ENCODE data around the gene NDST1. TPM values are rescaled to one million over a fixed set of nuclear protein-coding genes. Genes with fewer than 3 reads are reported as not detected.

The NDST1 gene
- total RNA-seq, 2 experiments from 2014 or later, result 2.5 to 2.6 TPM

DNA sequence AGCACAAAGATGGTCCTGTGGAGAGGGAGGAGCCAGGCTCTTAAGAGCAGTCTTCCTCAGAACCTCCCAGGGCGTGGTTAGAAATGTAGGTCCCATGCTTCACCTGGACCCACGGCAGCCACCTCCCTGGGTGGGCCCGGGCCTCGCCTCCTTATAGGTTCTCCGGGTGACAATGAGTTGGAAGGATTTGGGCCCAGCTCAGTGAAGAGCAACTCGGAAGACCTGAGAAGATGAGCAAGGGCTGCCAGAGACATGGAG is 26.3 kb upstream of the NDST1 start:
- intact Hi-C loops (cut with micrococcal nuclease), result no loop called here
- ChIA-PET POLR2A (no interaction called here), CTCF (interaction anchor here (1.1 kb wide), 1 partner anchor 42 kb away, joined by 3 read pairs; no protein-coding TSS in a partner anchor)
- peaks cover 8% of the 10 kb centered on the region for H3K27me3 Mint-ChIP-seq
- no peaks in the 10 kb centered on the region for H3K36me3 Mint-ChIP-seq
- no peak for DNase-seq
- no peaks in the 10 kb centered on the region for H3K9me3 Mint-ChIP-seq
- H3K4me1 Mint-ChIP-seq (ENCODE audit: low read depth), result peaks cover 3% of the 10 kb centered on the region
- H3K4me3 Mint-ChIP-seq, result no peak overlapping the region
- H3K27ac Mint-ChIP-seq, result no peak overlapping the region

- DNase-seq, result no peak
- intact Hi-C loops (cut with micrococcal nuclease), result no loop called here
- H3K27me3 Mint-ChIP-seq, result peaks cover 5% of the 10 kb centered on the region
- no peaks in the 10 kb centered on the region for H3K36me3 Mint-ChIP-seq
- H3K4me3 Mint-ChIP-seq, result no peak overlapping the region
- peaks cover 4% of the 10 kb centered on the region for H3K4me1 Mint-ChIP-seq (ENCODE audit: low read depth)
- CTCF ChIA-PET, result interaction anchor here (1.1 kb wide), 1 partner anchor 42 kb away, joined by 3 read pairs; no protein-coding TSS in a partner anchor
- no peaks in the 10 kb centered on the region for H3K9me3 Mint-ChIP-seq
- POLR2A ChIA-PET, result no interaction called here
- no peak overlapping the region for H3K27ac Mint-ChIP-seq
These were observed 25.9 kb upstream of the NDST1 start for GRCh38 chr5:150481972-150482406.

DNA sequence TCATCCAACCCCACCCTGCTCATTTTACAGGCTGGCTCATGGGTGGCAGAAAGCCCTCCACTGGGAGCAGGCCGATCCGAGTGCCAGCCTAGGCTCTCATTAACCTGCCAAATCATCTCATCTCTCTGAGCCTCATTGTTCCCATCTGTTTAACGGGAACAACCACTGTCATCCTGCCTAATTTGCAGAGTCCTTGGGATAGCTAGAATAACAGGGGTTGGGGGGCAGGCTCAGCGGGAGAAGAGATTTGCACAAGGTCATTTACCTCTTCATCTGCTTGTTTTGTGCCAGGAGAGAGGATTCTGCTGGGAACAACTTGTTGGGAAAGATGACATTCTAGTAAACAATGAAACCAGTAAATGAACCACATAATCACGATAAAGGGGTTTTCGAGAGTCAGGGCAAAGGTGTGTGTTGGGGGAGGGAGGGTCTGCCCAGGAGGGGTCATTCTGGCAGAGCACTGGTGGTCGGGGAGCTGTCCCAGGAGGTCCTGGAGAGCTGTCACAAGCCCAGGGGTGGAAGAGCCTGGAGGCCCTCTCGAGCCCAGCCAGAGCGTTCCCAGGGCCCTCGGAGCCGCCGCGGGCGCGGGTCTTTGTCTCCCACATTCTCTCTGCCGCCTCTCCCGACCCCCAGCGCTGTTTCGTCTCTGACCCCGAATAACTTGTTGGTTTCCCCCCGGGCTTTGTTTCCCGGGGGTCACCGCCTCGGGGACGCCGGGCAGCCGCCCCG is 22.8 kb upstream of the NDST1 start:
- intact Hi-C loops (cut with micrococcal nuclease), result no loop called here
- no peak overlapping the region for H3K27ac Mint-ChIP-seq
- peak overlapping the region; percentile 60 for H3K4me3 Mint-ChIP-seq
- no peaks in the 10 kb centered on the region for H3K9me3 Mint-ChIP-seq
- no peak for DNase-seq
- H3K36me3 Mint-ChIP-seq, result no peaks in the 10 kb centered on the region
- peaks cover 7% of the 10 kb centered on the region for H3K4me1 Mint-ChIP-seq (ENCODE audit: low read depth)
- ChIA-PET CTCF (interaction anchor here (0.7 kb wide), 1 partner anchor 26 kb away, joined by 3 read pairs; no protein-coding TSS in a partner anchor), POLR2A (no interaction called here)
- peaks cover 16% of the 10 kb centered on the region for H3K27me3 Mint-ChIP-seq

GRCh38 chr5:150485693-150486401 is 22.1 kb upstream of the NDST1 start:
- peaks cover 7% of the 10 kb centered on the region for H3K4me1 Mint-ChIP-seq (ENCODE audit: low read depth)
- no peaks in the 10 kb centered on the region for H3K36me3 Mint-ChIP-seq
- POLR2A ChIA-PET, result no interaction called here
- CTCF ChIA-PET, result no interaction called here
- peaks cover 16% of the 10 kb centered on the region for H3K27me3 Mint-ChIP-seq
- H3K27ac Mint-ChIP-seq, result no peak overlapping the region
- no peaks in the 10 kb centered on the region for H3K9me3 Mint-ChIP-seq
- DNase-seq, result peak; percentile 40
- peak overlapping the region; percentile 60 for H3K4me3 Mint-ChIP-seq
- intact Hi-C loops (cut with micrococcal nuclease), result no loop called here

- POLR2A ChIA-PET, result no interaction called here
- peaks cover 16% of the 10 kb centered on the region for H3K27me3 Mint-ChIP-seq
- intact Hi-C loops (cut with micrococcal nuclease), result no loop called here
These were observed 21.3 kb upstream of the NDST1 start for GRCh38 chr5:150486402-150487198.

DNA sequence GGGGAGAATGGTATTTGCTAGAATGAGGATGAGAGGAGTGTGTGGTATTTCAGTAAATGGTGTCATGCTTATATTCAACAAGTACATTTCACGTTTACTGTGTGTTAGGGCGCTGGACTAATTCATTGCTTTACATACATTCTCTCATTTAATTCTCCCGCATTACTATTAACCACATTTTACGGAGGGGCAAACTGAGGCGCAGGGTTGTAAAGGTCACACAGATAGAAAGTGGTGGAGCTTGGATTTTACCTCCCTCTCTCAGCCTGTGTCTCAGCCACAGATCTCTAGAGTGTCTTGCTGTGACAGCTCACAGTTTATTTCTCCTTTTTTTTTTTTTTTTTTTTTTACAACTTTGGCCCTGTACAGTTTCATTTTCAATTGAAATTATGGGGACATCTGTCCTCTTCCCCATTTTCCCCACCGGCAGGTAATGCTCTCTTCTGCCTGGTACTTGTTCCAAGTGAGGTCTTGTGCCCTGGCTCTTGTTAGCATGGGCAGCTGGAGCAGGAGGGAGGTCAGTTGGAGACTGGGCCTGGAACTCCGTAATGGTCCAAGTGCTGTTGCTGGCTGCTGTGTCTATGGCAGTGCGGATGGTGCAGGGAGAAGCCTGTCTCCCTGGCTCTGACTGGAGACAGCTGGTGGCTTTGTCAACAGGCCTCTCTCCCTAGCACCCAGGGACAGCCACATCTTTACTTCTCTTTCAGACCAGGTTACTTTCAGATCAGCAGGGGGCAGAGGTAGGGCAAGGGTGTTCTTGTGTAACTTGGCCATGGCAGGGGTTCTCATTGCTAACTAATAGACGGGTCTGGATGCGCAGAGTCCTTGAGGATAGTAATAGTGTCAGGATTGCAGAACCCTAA is 20.5 kb upstream of the NDST1 start:
- Mint-ChIP-seq H3K4me1 (ENCODE audit: low read depth) (peaks cover 7% of the 10 kb centered on the region), H3K27me3 (peaks cover 16% of the 10 kb centered on the region), H3K9me3 (no peaks in the 10 kb centered on the region), H3K36me3 (no peaks in the 10 kb centered on the region), H3K4me3 (peak overlapping the region; percentile 39), H3K27ac (no peak overlapping the region)
- intact Hi-C loops (cut with micrococcal nuclease), result no loop called here
- CTCF ChIA-PET, result interaction anchor here (0.6 to 1.1 kb wide), 4 partner anchors 28 to 178 kb away, joined by 3 read pairs; no protein-coding TSS in a partner anchor
- POLR2A ChIA-PET, result no interaction called here
- no peak for DNase-seq

More at GRCh38 chr5:150486402-150487198, 21.3 kb upstream of the NDST1 start:
- Mint-ChIP-seq H3K4me3 (peak overlapping the region; percentile 41), H3K36me3 (no peaks in the 10 kb centered on the region), H3K4me1 (ENCODE audit: low read depth) (peaks cover 7% of the 10 kb centered on the region), H3K9me3 (no peaks in the 10 kb centered on the region), H3K27ac (no peak overlapping the region)
- CTCF ChIA-PET, result interaction anchor here (0.6 to 1.1 kb wide), 3 partner anchors 29 to 178 kb away, joined by 3 read pairs; no protein-coding TSS in a partner anchor
- DNase-seq, result peak; percentile 31

DNA sequence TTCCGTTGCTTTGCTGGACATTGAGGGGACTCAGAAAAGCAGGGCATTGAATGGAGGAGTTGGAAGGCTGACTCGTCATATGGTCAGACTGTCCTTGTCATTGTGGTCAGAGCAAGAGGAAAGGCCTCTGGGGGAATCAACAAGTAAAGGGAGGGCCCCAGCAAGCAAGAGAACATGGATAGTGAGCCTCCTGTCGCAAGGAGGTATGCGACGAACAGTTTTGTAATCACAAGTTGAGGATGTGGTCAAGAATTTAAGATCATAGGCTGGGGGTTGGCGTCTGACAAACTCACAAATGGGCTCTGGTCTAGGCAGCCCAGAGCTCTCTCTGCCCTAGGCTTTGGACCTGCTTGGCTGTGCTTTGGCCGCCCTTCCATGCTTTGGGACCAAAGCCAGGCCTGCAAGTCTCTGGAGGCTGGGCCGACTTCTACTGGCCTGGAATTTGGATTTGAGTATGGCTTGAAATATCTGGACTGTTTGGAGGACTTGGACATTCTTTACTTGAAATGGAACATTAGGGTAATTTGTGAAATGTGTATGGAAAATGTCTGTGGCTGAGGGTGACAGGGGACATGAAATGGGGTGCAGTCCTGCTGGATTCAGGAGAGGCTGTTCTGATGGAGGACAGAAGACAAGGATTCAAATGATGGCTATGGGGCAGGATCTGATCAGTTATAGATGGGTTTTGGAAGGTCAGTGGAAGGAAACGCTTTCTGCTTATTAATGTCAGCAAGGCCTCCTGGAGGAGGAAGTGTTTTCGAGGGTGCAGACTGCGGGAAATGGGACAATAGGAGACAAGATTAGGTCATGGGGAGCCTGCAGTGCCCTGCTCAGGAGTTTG is 19.2 kb upstream of the NDST1 start:
- intact Hi-C loops (cut with micrococcal nuclease), result no loop called here
- peaks cover 16% of the 10 kb centered on the region for H3K27me3 Mint-ChIP-seq
- ChIA-PET POLR2A (no interaction called here), CTCF (interaction anchor here (1.2 kb wide), 1 partner anchor 17 kb away, joined by 3 read pairs; no protein-coding TSS in a partner anchor)
- DNase-seq, result no peak
- no peaks in the 10 kb centered on the region for H3K9me3 Mint-ChIP-seq
- no peak overlapping the region for H3K4me3 Mint-ChIP-seq
- H3K27ac Mint-ChIP-seq, result no peak overlapping the region
- no peaks in the 10 kb centered on the region for H3K36me3 Mint-ChIP-seq
- H3K4me1 Mint-ChIP-seq (ENCODE audit: low read depth), result peaks cover 7% of the 10 kb centered on the region

- no peak for DNase-seq
- no peaks in the 10 kb centered on the region for H3K9me3 Mint-ChIP-seq
- H3K27ac Mint-ChIP-seq, result no peak overlapping the region
- peaks cover 16% of the 10 kb centered on the region for H3K27me3 Mint-ChIP-seq
- intact Hi-C loops (cut with micrococcal nuclease), result no loop called here
- no peaks in the 10 kb centered on the region for H3K36me3 Mint-ChIP-seq
- H3K4me1 Mint-ChIP-seq (ENCODE audit: low read depth), result peaks cover 7% of the 10 kb centered on the region
- ChIA-PET CTCF (interaction anchor here (1.2 to 2.1 kb wide), 2 partner anchors 16 to 55 kb away, joined by 3 to 6 read pairs; no protein-coding TSS in a partner anchor), POLR2A (no interaction called here)
- H3K4me3 Mint-ChIP-seq, result no peak overlapping the region
These were observed 18.3 kb upstream of the NDST1 start for GRCh38 chr5:150489360-150490295.

DNA sequence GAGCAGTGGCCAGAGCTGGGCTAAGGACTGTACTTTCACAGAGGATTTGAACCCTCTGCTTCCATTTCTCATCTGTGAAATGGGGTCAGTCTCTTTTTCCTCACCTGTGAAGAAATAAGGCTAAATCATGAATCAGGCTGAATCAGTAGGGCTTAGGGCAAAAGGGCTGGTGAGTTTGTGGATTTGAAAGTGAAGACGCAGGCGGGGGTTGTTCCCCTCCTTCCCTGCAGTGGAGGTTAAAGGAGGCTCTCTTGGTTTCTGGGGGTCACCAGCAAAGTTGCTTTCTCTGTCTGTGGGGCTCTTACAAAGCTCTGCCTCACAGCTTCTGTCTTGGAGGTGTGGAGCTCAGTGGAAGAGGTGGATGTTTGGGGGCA is 17.6 kb upstream of the NDST1 start:
- CTCF ChIA-PET, result interaction anchor here (1.2 to 2.1 kb wide), 2 partner anchors 15 to 54 kb away, joined by 3 to 6 read pairs; no protein-coding TSS in a partner anchor
- Mint-ChIP-seq H3K4me3 (no peak overlapping the region), H3K27ac (no peak overlapping the region), H3K27me3 (peaks cover 12% of the 10 kb centered on the region), H3K36me3 (no peaks in the 10 kb centered on the region), H3K9me3 (no peaks in the 10 kb centered on the region), H3K4me1 (ENCODE audit: low read depth) (peaks cover 4% of the 10 kb centered on the region)
- no peak for DNase-seq
- intact Hi-C loops (cut with micrococcal nuclease), result no loop called here
- POLR2A ChIA-PET, result no interaction called here

DNA sequence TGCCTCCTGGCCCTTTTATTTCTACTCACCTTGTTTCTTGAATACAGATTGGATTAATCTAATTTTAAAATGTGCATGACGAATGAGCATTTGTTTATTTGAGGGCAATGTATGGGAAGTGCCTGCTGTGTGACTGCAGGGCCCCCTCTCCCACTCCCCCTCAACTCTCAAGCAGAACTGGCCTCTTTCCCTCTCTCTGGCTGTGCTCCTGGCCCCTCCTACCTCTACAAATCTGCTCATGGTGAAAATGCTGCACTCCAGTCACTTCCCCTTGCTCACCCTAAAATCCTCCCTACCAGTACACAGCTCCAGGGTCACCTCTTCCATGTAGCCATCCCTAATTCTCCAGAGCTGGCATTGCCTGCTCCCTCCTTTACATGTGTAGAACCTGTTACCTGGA is 17.2 kb upstream of the NDST1 start:
- DNase-seq, result no peak
- Mint-ChIP-seq H3K27me3 (peaks cover 12% of the 10 kb centered on the region), H3K27ac (no peak overlapping the region), H3K4me1 (ENCODE audit: low read depth) (peaks cover 4% of the 10 kb centered on the region), H3K4me3 (no peak overlapping the region), H3K36me3 (no peaks in the 10 kb centered on the region), H3K9me3 (no peaks in the 10 kb centered on the region)
- ChIA-PET CTCF (interaction anchor here (2.1 kb wide), 1 partner anchor 54 kb away, joined by 6 read pairs; no protein-coding TSS in a partner anchor), POLR2A (no interaction called here)
- intact Hi-C loops (cut with micrococcal nuclease), result no loop called here
